Measurements from ENCODE around the gene DIS3L2. TPM values are rescaled to one million over a fixed set of nuclear protein-coding genes. Genes with fewer than 3 reads are reported as not detected.
"Not testable (repeated sequence)": the region's sequence is repeated elsewhere in the genome, so short reads cannot be mapped to it uniquely, and the experiment has no call there.

Gene DIS3L2
- total RNA-seq, 1 experiment from 2014 or later = 39.1 TPM

- ChIA-PET CTCF (interaction anchor here (0.9 kb wide), 1 partner anchor 267 kb away, joined by 3 read pairs; no protein-coding TSS in a partner anchor), POLR2A (ENCODE audit: unreplicated experiment) (no interaction called here)
- H3K4me2 ChIP-seq = no peak overlapping the region
- no peaks in the 10 kb centered on the region for H3K9me2 ChIP-seq (ENCODE audit: insufficient read depth)
- DNase-seq = no peak
- no peaks in the 10 kb centered on the region for H4K20me1 ChIP-seq (ENCODE audit: insufficient read depth)
- no peaks in the 10 kb centered on the region for H3K9me3 ChIP-seq (ENCODE audit: insufficient read depth, low read depth)
- H3K4me1 ChIP-seq (replicated peaks; ENCODE audit: insufficient read depth) = no peaks in the 10 kb centered on the region
- TF ChIP-seq CTCF (conservative IDR thresholded peaks at IDR 0.05) (no peak), EZH2 (IDR thresholded peaks at IDR 0.05; ENCODE audit: low read depth) (no peak)
- no peaks in the 10 kb centered on the region for H3K36me3 ChIP-seq (ENCODE audit: low read depth)
- intact Hi-C loops (cut with micrococcal nuclease; ENCODE audit: unreplicated experiment) = no loop called here
- no peaks in the 10 kb centered on the region for H3F3A ChIP-seq (ENCODE audit: insufficient read depth, low read depth)
- no peaks in the 10 kb centered on the region for H3K79me2 ChIP-seq (ENCODE audit: low read depth)
- BruUV-seq (replicated peaks) = no TSS peak
- no peak overlapping the region for H3K27ac ChIP-seq
- no peaks in the 10 kb centered on the region for H3K27me3 ChIP-seq (ENCODE audit: insufficient read depth, low read depth)
- no peak overlapping the region for H2AFZ ChIP-seq
- no peak overlapping the region for H3K4me3 ChIP-seq
Measured at GRCh38 chr2:232170396-232170795, 208.9 kb downstream of the DIS3L2 start.

DNA sequence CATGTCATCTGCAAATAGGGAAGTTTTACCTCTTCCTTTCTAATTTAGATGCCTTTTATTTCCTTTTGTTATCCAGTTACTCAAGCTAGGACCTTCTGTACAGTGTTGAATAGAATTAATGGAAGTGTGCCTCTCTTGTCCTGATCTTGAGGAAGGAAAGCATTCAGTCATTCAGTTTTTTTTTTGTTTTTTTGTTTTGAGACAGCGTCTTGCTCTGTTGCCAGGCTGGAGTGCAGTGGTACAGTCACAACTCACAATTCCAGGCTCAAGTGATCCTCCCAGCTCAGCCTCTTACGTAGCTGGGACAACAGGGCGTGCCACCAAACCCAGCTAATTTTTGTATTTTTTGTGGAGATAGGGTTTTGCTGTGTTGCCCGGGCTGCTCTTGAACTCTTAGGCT lies 213.1 kb downstream of the DIS3L2 start:
- Histone ChIP-seq H3K4me3 (no peak overlapping the region), H2AFZ (no peak overlapping the region), H3K9me3 (ENCODE audit: insufficient read depth, low read depth) (no peaks in the 10 kb centered on the region), H3K79me2 (ENCODE audit: low read depth) (no peaks in the 10 kb centered on the region), H3K27me3 (ENCODE audit: insufficient read depth, low read depth) (no peaks in the 10 kb centered on the region), H3K36me3 (ENCODE audit: low read depth) (no peaks in the 10 kb centered on the region), H3K27ac (no peak overlapping the region), H3F3A (ENCODE audit: insufficient read depth, low read depth) (no peaks in the 10 kb centered on the region), H3K4me2 (no peak overlapping the region), H3K4me1 (replicated peaks; ENCODE audit: insufficient read depth) (no peaks in the 10 kb centered on the region), H3K9me2 (ENCODE audit: insufficient read depth) (no peaks in the 10 kb centered on the region), H4K20me1 (ENCODE audit: insufficient read depth) (no peaks in the 10 kb centered on the region)
- intact Hi-C loops (cut with micrococcal nuclease; ENCODE audit: unreplicated experiment) = no loop called here
- BruUV-seq (replicated peaks) = no TSS peak
- CTCF ChIA-PET = interaction anchor here (0.6 to 0.7 kb wide), 2 partner anchors 249 to 589 kb away, joined by 3 to 5 read pairs; no protein-coding TSS in a partner anchor
- no peak for DNase-seq
- TF ChIP-seq CTCF (conservative IDR thresholded peaks at IDR 0.05) = no peak
- TF ChIP-seq EZH2 (IDR thresholded peaks at IDR 0.05; ENCODE audit: low read depth) = no peak
- POLR2A ChIA-PET (ENCODE audit: unreplicated experiment) = no interaction called here

- H3K9me2 ChIP-seq (ENCODE audit: insufficient read depth); H3K4me2 ChIP-seq; H3K36me3 ChIP-seq (ENCODE audit: low read depth); H3K9me3 ChIP-seq (ENCODE audit: insufficient read depth, low read depth); BruUV-seq (replicated peaks); H2AFZ ChIP-seq; H3K79me2 ChIP-seq (ENCODE audit: low read depth); H3K4me3 ChIP-seq; intact Hi-C loops (cut with micrococcal nuclease; ENCODE audit: unreplicated experiment); H3F3A ChIP-seq (ENCODE audit: insufficient read depth, low read depth); H4K20me1 ChIP-seq (ENCODE audit: insufficient read depth); H3K27me3 ChIP-seq (ENCODE audit: insufficient read depth, low read depth); H3K4me1 ChIP-seq (replicated peaks; ENCODE audit: insufficient read depth); DNase-seq; H3K27ac ChIP-seq; CTCF ChIA-PET; POLR2A ChIA-PET (ENCODE audit: unreplicated experiment): not testable (repeated sequence)
Measured at GRCh38 chr2:232176587-232176986, 215.1 kb downstream of the DIS3L2 start.

GRCh38 chr2:232183279-232183678 lies 221.8 kb downstream of the DIS3L2 start:
- H3K27ac ChIP-seq = no peak overlapping the region
- CTCF ChIA-PET = no interaction called here
- H2AFZ ChIP-seq = no peak overlapping the region
- POLR2A ChIA-PET (ENCODE audit: unreplicated experiment) = no interaction called here
- H4K20me1 ChIP-seq (ENCODE audit: insufficient read depth) = no peaks in the 10 kb centered on the region
- H3K4me2 ChIP-seq = no peak overlapping the region
- TF ChIP-seq EZH2 (IDR thresholded peaks at IDR 0.05; ENCODE audit: low read depth) (no peak), CTCF (conservative IDR thresholded peaks at IDR 0.05) (no peak)
- no peak overlapping the region for H3K4me3 ChIP-seq
- H3K9me2 ChIP-seq (ENCODE audit: insufficient read depth) = no peaks in the 10 kb centered on the region
- no TSS peak for BruUV-seq (replicated peaks)
- H3K9me3 ChIP-seq (ENCODE audit: insufficient read depth, low read depth) = no peaks in the 10 kb centered on the region
- no peaks in the 10 kb centered on the region for H3F3A ChIP-seq (ENCODE audit: insufficient read depth, low read depth)
- intact Hi-C loops (cut with micrococcal nuclease; ENCODE audit: unreplicated experiment) = no loop called here
- H3K79me2 ChIP-seq (ENCODE audit: low read depth) = no peaks in the 10 kb centered on the region
- H3K27me3 ChIP-seq (ENCODE audit: insufficient read depth, low read depth) = no peaks in the 10 kb centered on the region
- no peak for DNase-seq
- no peaks in the 10 kb centered on the region for H3K36me3 ChIP-seq (ENCODE audit: low read depth)
- H3K4me1 ChIP-seq (replicated peaks; ENCODE audit: insufficient read depth) = no peaks in the 10 kb centered on the region
